Measurements from ENCODE around the gene FAM3D.

Gene FAM3D

DNA sequence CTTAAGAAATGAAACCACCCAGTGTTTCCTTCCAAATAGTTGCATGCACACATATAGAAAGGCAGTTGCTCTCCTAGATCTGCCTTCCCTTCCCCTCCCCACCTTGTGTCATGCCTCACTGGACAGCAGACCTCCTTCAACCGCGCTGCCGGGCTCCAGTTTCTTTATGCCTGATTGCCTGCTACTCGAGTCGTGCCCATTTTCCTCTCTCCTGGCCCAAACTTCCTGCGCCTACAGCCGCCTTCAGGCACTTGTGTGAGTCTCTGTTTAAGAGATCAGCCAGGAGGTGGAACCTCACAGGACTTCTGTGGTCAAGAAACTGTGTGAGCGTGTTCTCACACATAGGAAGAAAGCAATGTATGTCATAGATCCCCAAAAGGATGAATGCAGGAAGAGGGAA lies 80.6 kb downstream of the FAM3D start:
- H3K4ac ChIP-seq (ENCODE audit: low read depth in 1 of 2, low read length in 2 of 2): no peak overlapping the region
- 28% methylated on average over 8 of the region's 8 CpGs for WGBS
- H3K9ac ChIP-seq (ENCODE audit: low read length): peak overlapping the region; percentile 88
- no peak overlapping the region for H2BK15ac ChIP-seq (ENCODE audit: low read depth, poor library complexity, severe bottlenecking)
- no peak overlapping the region for H3K18ac ChIP-seq (ENCODE audit: low read depth in 1 of 2, low read length in 2 of 2)
- no peak overlapping the region for H3K27ac ChIP-seq (ENCODE audit: low read length, poor library complexity, severe bottlenecking)
- peaks cover 20 to 60% of the 10 kb centered on the region in 2 experiments for H3K27me3 ChIP-seq (ENCODE audit: control insufficient read depth in 1 of 2, insufficient read depth in 1 of 2, low read length in 2 of 2)
- peak overlapping the region in 1 of 2 experiments; percentile 93 for H3K4me3 ChIP-seq (ENCODE audit: insufficient read depth in 1 of 2, low read depth in 1 of 2, low read length in 2 of 2)
- no peaks in the 10 kb centered on the region for H3K79me1 ChIP-seq (replicated peaks; ENCODE audit: low read length, poor library complexity, severe bottlenecking)
- H3K23ac ChIP-seq (ENCODE audit: low read length in 2 of 2): no peak overlapping the region
- no peaks in the 10 kb centered on the region for H3K9me3 ChIP-seq (ENCODE audit: control insufficient read depth, low read length)
- H3K14ac ChIP-seq (ENCODE audit: low read length in 2 of 2): no peak overlapping the region
- H3K4me1 ChIP-seq (ENCODE audit: control insufficient read depth, insufficient read depth, low read depth, low read length): peaks cover 18% of the 10 kb centered on the region
- no peak overlapping the region for H2AK5ac ChIP-seq (ENCODE audit: low read length, severe bottlenecking)
- H2BK5ac ChIP-seq (ENCODE audit: low read depth, low read length, poor library complexity, severe bottlenecking): no peak overlapping the region
- no peak overlapping the region for H2BK12ac ChIP-seq (ENCODE audit: low read length in 2 of 2)
- no peak overlapping the region for H2BK120ac ChIP-seq (ENCODE audit: low read depth, low read length)
- no peak for DNase-seq
- H2AFZ ChIP-seq (ENCODE audit: low read depth, low read length): no peak overlapping the region
- H3K36me3 ChIP-seq (ENCODE audit: control insufficient read depth in 1 of 2, insufficient read depth in 2 of 2, low read depth in 1 of 2, low read length in 2 of 2): no peaks in the 10 kb centered on the region
- no peak overlapping the region for H4K8ac ChIP-seq (ENCODE audit: low read length)
- peak overlapping the region; percentile 97 for H3K4me2 ChIP-seq (ENCODE audit: low read length, poor library complexity, severe bottlenecking)
- no peak overlapping the region for H4K91ac ChIP-seq (ENCODE audit: low read length)

DNA sequence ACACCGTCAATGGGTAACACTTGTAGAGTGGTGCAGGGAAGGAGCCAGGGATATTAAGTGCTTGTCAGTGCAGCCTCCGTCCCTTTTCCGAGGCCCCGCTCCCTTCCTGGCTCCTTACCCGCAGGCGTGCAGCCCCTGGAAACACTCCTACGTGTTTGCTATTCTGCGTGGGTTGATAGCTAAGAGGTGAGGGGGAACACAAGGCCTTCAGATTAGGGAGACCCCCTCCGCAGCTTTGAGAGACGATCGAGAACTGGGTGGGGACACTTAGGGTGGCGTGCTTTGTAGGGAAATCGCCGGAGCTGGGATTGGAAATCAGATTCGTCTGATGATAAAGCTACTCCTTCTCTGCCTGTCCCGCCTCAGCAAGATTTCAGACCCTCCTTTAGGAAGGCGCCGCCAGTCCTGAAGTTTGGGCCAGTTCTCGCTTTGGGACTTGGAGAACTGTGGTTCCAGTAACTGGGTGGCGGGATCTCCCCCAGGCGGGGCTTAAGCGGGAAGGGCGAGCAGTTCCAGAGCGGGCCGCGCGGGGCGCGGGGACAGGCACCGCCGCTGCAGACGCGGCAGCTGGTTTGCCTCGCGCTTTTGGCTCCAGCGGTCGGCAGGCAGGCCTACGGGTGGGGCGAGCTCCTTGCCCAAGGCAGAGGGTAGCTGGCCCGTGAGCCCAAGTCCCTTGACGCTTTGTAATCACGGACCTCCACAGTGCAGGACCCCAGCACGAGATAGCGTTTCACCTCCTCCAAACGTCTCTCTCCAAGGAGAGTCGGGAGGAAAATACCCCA lies 81.4 kb downstream of the FAM3D start:
- Histone ChIP-seq H2BK5ac (ENCODE audit: low read depth, low read length, poor library complexity, severe bottlenecking) (no peak overlapping the region), H2BK120ac (ENCODE audit: low read depth, low read length) (no peak overlapping the region), H3K36me3 (ENCODE audit: control insufficient read depth in 1 of 2, insufficient read depth in 2 of 2, low read depth in 1 of 2, low read length in 2 of 2) (no peaks in the 10 kb centered on the region), H3K27ac (ENCODE audit: low read length, poor library complexity, severe bottlenecking) (no peak overlapping the region), H2BK12ac (ENCODE audit: low read length in 2 of 2) (no peak overlapping the region), H3K9ac (ENCODE audit: low read length) (peak overlapping the region; percentile 88), H3K27me3 (ENCODE audit: control insufficient read depth in 1 of 2, insufficient read depth in 1 of 2, low read length in 2 of 2) (peaks cover 20 to 52% of the 10 kb centered on the region in 2 experiments), H3K79me1 (replicated peaks; ENCODE audit: low read length, poor library complexity, severe bottlenecking) (no peaks in the 10 kb centered on the region), H3K4me1 (ENCODE audit: control insufficient read depth, insufficient read depth, low read depth, low read length) (peaks cover 18% of the 10 kb centered on the region), H3K4me3 (ENCODE audit: insufficient read depth in 1 of 2, low read depth in 1 of 2, low read length in 2 of 2) (peak overlapping the region; percentile 41 to 93), H4K8ac (ENCODE audit: low read length) (no peak overlapping the region), H3K23ac (ENCODE audit: low read length in 2 of 2) (peak overlapping the region in 1 of 2 experiments; percentile 47), H3K14ac (ENCODE audit: low read length in 2 of 2) (peak overlapping the region in 1 of 2 experiments; percentile 39), H4K91ac (ENCODE audit: low read length) (no peak overlapping the region), H3K4ac (ENCODE audit: low read depth in 1 of 2, low read length in 2 of 2) (no peak overlapping the region), H2AFZ (ENCODE audit: low read depth, low read length) (no peak overlapping the region), H3K18ac (ENCODE audit: low read depth in 1 of 2, low read length in 2 of 2) (no peak overlapping the region), H2BK15ac (ENCODE audit: low read depth, poor library complexity, severe bottlenecking) (no peak overlapping the region), H3K9me3 (ENCODE audit: control insufficient read depth, low read length) (no peaks in the 10 kb centered on the region), H2AK5ac (ENCODE audit: low read length, severe bottlenecking) (no peak overlapping the region), H3K4me2 (ENCODE audit: low read length, poor library complexity, severe bottlenecking) (peak overlapping the region; percentile 97)
- WGBS: 5% methylated on average over 39 of the region's 46 CpGs
- peak; percentile 69 for DNase-seq

DNA sequence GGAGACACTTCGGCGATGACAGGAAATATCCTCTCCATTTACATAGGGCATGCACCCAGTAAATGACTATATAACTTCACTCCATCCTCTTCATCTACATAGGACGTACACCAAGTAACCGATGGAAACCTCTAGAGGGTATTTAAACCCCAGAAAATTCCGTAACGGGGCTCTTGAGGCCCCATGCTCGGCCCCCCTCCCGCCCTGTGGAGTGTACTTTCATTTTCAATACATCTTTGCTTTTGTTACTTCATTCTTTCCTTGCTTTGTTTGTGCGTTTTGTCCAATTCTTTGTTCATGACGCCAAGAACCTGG lies 81.9 kb downstream of the FAM3D start:
- no peak overlapping the region for H3K27ac ChIP-seq (ENCODE audit: low read length, poor library complexity, severe bottlenecking)
- no peak overlapping the region for H2AFZ ChIP-seq (ENCODE audit: low read depth, low read length)
- no peak overlapping the region for H4K8ac ChIP-seq (ENCODE audit: low read length)
- H3K23ac ChIP-seq (ENCODE audit: low read length in 2 of 2): no peak overlapping the region
- H3K9me3 ChIP-seq (ENCODE audit: control insufficient read depth, low read length): no peaks in the 10 kb centered on the region
- no peak overlapping the region for H2BK5ac ChIP-seq (ENCODE audit: low read depth, low read length, poor library complexity, severe bottlenecking)
- DNase-seq: no peak
- H3K36me3 ChIP-seq (ENCODE audit: control insufficient read depth in 1 of 2, insufficient read depth in 2 of 2, low read depth in 1 of 2, low read length in 2 of 2): no peaks in the 10 kb centered on the region
- H3K14ac ChIP-seq (ENCODE audit: low read length in 2 of 2): no peak overlapping the region
- H2BK12ac ChIP-seq (ENCODE audit: low read length in 2 of 2): no peak overlapping the region
- peak overlapping the region; percentile 97 for H3K4me2 ChIP-seq (ENCODE audit: low read length, poor library complexity, severe bottlenecking)
- H2BK120ac ChIP-seq (ENCODE audit: low read depth, low read length): no peak overlapping the region
- H2AK5ac ChIP-seq (ENCODE audit: low read length, severe bottlenecking): no peak overlapping the region
- WGBS: 59% methylated on average over 10 of the region's 10 CpGs
- H3K18ac ChIP-seq (ENCODE audit: low read depth in 1 of 2, low read length in 2 of 2): no peak overlapping the region
- H4K91ac ChIP-seq (ENCODE audit: low read length): no peak overlapping the region
- H2BK15ac ChIP-seq (ENCODE audit: low read depth, poor library complexity, severe bottlenecking): no peak overlapping the region
- H3K79me1 ChIP-seq (replicated peaks; ENCODE audit: low read length, poor library complexity, severe bottlenecking): no peaks in the 10 kb centered on the region
- no peak overlapping the region for H3K4ac ChIP-seq (ENCODE audit: low read depth in 1 of 2, low read length in 2 of 2)
- H3K4me1 ChIP-seq (ENCODE audit: control insufficient read depth, insufficient read depth, low read depth, low read length): peaks cover 18% of the 10 kb centered on the region
- peak overlapping the region in 1 of 2 experiments; percentile 93 for H3K4me3 ChIP-seq (ENCODE audit: insufficient read depth in 1 of 2, low read depth in 1 of 2, low read length in 2 of 2)
- H3K9ac ChIP-seq (ENCODE audit: low read length): peak overlapping the region; percentile 88
- peaks cover 20 to 49% of the 10 kb centered on the region in 2 experiments for H3K27me3 ChIP-seq (ENCODE audit: control insufficient read depth in 1 of 2, insufficient read depth in 1 of 2, low read length in 2 of 2)

Measured in mesenchymal stem cell (in vitro differentiated cells and primary cell).